HG03378 (cell line): ENCODE results near the gene CTXN2.
A peak's percentile ranks its signal among the peaks of the same experiment; 100 is the strongest.

ENCODE experiments used
- ATAC-seq: cut with Tn5 transposase; IDR thresholded peaks from one replicate; pipeline ENCODE4 v1.9.1; 2021; ENCODE audit warnings: mild to moderate bottlenecking, moderate library complexity; ENCODE audit not compliant: unreplicated experiment

CTXN2 gene

GRCh38 chr15:48221885-48222284 lies 30.4 kb downstream of the CTXN2 start:
- ATAC-seq = no peak

DNA sequence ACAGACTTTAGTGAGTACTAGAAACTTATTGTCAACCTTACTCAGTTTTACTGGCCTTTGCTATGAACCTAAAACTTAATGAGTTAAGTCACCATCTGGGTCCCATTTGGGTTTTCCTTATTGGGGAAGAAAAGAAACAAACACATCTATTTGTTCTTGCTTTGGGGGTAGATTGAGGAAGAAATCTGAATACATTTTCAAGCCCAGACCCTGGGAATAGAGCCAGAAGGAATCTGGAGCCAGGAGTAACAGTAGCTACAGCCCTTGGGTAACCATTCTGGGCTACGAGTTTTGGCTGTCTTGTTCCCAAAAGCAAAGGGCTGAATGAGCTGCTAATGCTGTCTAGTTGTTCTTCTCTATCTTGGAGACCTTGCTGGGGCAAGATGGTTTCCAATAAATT lies 31.2 kb downstream of the CTXN2 start:
- no peak for ATAC-seq

GRCh38 chr15:48225771-48226170 lies 34.3 kb downstream of the CTXN2 start:
- ATAC-seq = no peak

- ATAC-seq = no peak
These were observed 39.0 kb downstream of the CTXN2 start for GRCh38 chr15:48230498-48230897.

DNA sequence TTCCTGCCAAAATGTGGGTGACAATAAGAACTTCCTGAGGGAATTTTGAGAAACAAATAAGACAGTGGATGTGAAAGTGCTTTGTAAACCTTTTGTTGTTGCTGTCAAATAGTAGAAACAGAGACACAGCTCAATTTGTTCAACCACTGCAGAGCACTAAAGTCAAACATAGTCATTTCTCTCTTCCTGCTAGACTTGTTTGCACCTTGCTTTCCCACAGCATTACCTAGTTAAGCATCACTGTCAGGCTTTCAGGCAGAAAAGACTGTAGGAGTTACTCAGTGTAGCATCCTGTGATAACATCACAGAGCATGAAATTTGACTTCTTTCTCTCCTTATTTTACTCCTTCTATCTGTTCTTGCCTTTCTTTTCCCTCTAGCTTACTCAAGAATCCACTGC lies 41.8 kb downstream of the CTXN2 start:
- no peak for ATAC-seq

- no peak for ATAC-seq
These were observed 47.9 kb downstream of the CTXN2 start for GRCh38 chr15:48239334-48239733.

DNA sequence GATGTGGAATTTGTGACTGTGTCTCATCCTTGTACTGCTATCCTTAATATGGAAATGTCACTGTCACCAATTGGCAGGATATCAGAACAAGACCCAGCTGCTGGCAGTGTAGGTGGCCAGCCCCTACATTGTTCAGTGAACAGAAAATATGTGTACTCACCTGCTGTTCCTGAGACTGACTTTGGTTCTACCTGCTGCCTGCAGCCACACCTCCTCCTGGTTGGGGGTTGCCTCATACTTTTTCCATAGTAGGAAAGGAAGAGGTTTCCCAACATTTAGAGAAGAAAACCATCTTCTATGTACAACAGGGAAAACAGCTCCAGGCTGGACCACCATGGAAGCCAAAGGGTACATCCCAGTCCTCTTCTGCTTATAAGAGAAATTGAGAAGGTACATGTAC lies 50.5 kb downstream of the CTXN2 start:
- no peak for ATAC-seq

DNA sequence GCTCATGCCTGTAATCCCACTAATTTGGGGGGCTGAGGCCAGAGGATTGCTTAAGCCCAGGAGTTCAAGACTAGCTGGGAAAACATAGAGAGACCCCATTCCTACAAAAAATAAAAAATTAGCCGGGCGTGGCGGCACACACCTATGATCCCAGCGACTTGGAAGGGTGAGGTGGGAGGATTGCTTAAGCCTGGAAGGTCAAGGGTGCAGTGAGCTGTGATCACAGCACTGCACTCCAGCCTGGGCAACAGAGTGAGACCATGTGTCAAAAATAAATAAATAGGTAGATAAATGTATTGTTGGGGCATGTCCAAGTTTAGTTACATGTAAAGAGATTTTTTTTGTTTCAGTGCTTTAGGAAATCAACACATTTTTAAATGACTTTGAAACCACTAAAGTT lies 51.1 kb downstream of the CTXN2 start:
- no peak for ATAC-seq

- no peak for ATAC-seq
These were observed 53.5 kb downstream of the CTXN2 start for GRCh38 chr15:48244921-48245320.

- ATAC-seq = no peak
These were observed 56.9 kb downstream of the CTXN2 start for GRCh38 chr15:48248414-48248813.

DNA sequence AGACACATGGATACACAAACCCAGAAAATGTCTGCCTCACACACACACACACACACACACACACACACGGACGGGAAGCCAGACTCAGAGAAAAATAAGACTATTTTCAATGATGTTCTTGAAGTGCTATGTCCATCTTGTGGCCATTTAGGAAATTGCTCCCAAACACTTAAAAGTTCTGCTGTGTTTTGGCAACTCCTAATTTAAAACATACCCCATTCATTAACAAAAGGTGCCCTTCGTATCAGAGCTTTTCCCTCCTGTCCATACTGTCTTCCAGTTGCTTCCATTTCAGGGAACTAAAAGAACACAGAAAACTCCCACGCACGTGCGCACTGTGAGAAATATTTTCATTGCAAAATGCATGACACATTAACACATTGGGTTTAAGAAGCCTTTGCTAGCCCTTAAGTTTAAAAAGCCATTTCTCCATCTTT lies 59.2 kb downstream of the CTXN2 start:
- ATAC-seq = peak; percentile 68

DNA sequence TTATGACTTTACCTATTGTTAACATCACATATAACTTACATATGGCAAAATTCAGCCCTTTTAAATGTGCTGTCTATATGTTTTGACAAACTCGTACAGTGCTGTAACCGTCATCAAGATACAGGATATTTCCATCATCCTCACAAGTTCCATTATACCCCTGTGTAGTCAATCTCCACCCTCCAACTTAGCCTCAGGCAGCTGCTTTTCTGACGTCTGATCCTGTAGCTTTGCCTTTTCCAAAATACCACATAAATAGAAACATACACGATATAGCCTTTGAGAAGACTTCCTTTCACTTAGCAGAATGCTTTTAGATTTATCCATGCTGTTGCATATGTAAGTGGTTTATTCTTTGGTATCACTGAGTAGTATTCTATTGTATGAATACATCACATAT lies 61.7 kb downstream of the CTXN2 start:
- no peak for ATAC-seq
